ENCODE measurements around the gene ACTL8.

The ACTL8 gene

DNA sequence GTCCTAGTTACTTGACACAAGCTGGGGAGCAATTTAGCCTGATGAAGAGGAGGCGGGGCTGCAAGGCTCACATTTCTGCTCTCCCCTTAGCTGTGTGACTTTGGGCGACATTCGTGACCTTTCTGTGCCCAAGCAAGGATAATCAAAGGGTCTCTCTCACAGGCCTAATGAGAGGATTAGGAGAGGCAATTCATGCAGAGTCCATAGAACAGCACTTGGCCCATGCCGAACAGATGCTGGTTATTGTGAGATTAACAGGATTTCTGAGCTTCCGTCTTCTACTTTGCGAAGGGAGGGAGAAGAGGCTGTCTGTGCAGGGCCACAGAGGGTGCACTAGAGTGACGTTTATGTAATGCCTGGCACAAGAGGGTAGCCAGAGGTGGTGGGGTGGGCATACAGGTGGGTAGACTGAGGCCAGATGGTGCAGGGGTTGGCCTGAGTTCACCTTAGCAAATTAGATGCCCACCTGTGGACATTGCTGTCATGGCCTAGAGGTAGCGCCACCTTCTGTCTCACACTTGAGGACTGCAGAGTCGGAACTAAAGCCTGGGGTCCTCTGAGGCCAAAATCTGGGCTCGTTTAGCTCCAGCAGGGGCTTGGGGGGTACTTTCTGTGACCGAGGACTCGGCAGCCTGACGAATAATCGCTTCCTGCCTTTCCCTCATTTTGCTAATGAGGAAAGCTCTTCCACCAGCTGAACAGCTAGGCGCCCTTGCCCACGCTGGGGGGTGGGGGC is 18.6 kb downstream of the ACTL8 start:
- H3K4me3 ChIP-seq (ENCODE audit: control insufficient read depth, low read depth, low read length) = no peak overlapping the region

DNA sequence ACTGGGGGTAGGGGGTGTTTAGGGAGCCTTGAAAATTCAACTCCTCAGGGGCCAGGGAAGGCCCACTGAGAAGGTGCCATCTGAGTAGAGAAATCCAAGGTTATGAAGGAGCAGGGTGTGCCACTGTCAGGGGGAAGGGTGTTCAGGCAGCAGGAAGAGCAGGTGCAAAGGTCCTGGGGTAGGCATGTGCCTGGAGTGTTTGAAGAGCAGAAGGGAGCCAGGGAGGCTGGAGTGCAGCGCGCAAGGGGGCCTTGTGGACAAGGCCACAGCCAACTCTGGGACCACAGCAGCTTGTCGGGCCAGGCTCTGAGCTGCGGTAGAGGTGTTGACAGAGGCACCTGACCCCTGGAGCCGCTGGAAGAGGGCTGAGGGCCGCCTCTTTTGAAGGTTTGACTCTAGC is 19.3 kb downstream of the ACTL8 start:
- TF ChIP-seq, protein P1, sequence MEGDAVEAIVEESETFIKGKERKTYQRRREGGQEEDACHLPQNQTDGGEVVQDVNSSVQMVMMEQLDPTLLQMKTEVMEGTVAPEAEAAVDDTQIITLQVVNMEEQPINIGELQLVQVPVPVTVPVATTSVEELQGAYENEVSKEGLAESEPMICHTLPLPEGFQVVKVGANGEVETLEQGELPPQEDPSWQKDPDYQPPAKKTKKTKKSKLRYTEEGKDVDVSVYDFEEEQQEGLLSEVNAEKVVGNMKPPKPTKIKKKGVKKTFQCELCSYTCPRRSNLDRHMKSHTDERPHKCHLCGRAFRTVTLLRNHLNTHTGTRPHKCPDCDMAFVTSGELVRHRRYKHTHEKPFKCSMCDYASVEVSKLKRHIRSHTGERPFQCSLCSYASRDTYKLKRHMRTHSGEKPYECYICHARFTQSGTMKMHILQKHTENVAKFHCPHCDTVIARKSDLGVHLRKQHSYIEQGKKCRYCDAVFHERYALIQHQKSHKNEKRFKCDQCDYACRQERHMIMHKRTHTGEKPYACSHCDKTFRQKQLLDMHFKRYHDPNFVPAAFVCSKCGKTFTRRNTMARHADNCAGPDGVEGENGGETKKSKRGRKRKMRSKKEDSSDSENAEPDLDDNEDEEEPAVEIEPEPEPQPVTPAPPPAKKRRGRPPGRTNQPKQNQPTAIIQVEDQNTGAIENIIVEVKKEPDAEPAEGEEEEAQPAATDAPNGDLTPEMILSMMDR (IDR thresholded peaks at IDR 0.05; ENCODE audit: control insufficient read depth, insufficient read depth, low read depth, low read length, missing control alignments) = no peak
- no peak overlapping the region for H3K4me3 ChIP-seq (ENCODE audit: control insufficient read depth, low read depth, low read length)
- DNase-seq (ENCODE audit: low read depth) = no peak

More for the DNA sequence above, 18.6 kb downstream of the ACTL8 start:
- TF ChIP-seq, protein P1 (IDR thresholded peaks at IDR 0.05; ENCODE audit: control insufficient read depth, insufficient read depth, low read depth, low read length, missing control alignments) = no peak
- no peak for DNase-seq (ENCODE audit: low read depth)

DNA sequence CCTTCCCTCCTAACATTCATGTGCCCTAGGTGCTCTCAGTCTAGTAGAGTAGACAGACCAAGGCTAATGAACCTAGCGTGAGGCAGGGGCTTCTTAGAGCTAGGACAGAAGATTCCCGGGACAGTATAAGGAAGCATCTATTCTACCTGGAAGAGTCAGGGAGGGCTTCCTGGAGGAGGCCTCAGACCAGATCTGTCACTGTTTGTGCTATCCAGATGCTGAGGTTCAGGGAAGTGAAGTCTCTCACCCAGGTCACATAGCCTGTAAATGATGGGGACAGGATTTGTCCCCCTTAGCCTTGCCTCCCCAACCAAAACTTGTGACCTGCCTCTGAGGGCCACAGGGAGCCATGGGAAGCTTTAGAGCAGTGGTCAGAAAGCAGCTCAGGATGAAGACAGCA is 20.7 kb downstream of the ACTL8 start:
- no peak overlapping the region for H3K4me3 ChIP-seq (ENCODE audit: control insufficient read depth, low read depth, low read length)
- TF ChIP-seq, protein P1 (IDR thresholded peaks at IDR 0.05; ENCODE audit: control insufficient read depth, insufficient read depth, low read depth, low read length, missing control alignments) = no peak
- no peak for DNase-seq (ENCODE audit: low read depth)

DNA sequence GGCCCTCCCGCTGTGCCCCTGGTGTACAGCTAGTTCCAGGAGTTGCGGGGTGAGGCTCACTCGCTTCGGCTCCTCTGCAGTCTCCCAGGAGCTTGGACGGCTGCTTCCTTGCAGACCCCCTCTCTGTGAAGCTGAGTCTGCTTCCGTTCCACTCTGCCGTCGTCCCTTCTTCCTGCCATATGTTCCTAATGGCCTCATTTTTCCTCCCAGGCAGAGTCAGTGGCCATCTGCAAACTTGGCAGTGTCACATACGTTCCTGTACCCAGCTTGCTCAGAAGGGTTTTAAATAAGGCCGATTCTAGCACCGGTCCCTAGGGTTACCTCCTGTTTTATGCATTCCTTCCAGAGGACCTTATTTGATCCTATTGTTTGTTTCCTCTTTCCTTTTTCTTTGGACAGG is 21.3 kb downstream of the ACTL8 start:
- no peak overlapping the region for H3K4me3 ChIP-seq (ENCODE audit: control insufficient read depth, low read depth, low read length)
- TF ChIP-seq, protein P1 (IDR thresholded peaks at IDR 0.05; ENCODE audit: control insufficient read depth, insufficient read depth, low read depth, low read length, missing control alignments) = no peak
- DNase-seq (ENCODE audit: low read depth) = no peak

GRCh38 chr1:17777330-17777729 is 22.2 kb downstream of the ACTL8 start:
- no peak overlapping the region for H3K4me3 ChIP-seq (ENCODE audit: control insufficient read depth, low read depth, low read length)
- TF ChIP-seq, protein P1 (IDR thresholded peaks at IDR 0.05; ENCODE audit: control insufficient read depth, insufficient read depth, low read depth, low read length, missing control alignments) = no peak
- no peak for DNase-seq (ENCODE audit: low read depth)

DNA sequence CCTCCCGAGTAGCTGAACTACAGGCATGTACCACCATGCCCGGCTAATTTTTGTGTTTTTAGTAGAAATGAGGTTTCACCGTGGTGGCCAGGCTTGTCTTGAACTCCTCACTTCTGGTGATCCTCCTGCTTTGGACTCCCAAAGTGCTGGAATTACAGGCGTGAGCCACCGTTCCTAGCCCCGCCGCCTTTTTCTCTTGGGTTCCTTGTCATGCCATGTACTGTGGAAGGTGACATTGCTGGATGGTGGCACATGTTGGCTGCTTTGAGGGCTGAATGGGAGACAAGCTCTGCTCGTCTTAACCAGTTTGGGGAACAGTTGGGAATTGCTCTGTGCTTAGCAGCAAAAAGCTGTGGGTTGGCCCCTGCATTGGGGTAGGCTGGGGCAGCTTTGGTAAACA is 22.7 kb downstream of the ACTL8 start:
- TF ChIP-seq, protein P1 (IDR thresholded peaks at IDR 0.05; ENCODE audit: control insufficient read depth, insufficient read depth, low read depth, low read length, missing control alignments) = no peak
- no peak for DNase-seq (ENCODE audit: low read depth)
- no peak overlapping the region for H3K4me3 ChIP-seq (ENCODE audit: control insufficient read depth, low read depth, low read length)

All from AG09309 (cell line).